Activated naive CD4-positive, alpha-beta T cell treated with anti-CD3 and anti-CD28 coated beads for 36 hours (primary cell): ENCODE measurements around the gene EEF2. TPM values are rescaled to one million over a fixed set of nuclear protein-coding genes. Genes with fewer than 3 reads are reported as not detected.

ENCODE experiments used
- CTCF ChIA-PET: fragments of 350-600 bp; sonication (Branson Sonifier 250); formaldehyde crosslinking; loops from one replicate; lab custom pipeline; 2021; ENCODE audit warnings: antibody characterized with exemption; lab: Charles Lee
- DNase-seq: peaks from one replicate; pipeline ENCODE4 v3.0.0-alpha.2; 2020
- H3K27ac Mint-ChIP-seq: one replicate; pipeline ENCODE4 v1.8.0; 2021; ENCODE audit warnings: mild to moderate bottlenecking, mixed read lengths
- H3K27me3 Mint-ChIP-seq: one replicate; pipeline ENCODE4 v1.8.0; 2021; ENCODE audit warnings: low read depth, mixed read lengths
- H3K36me3 Mint-ChIP-seq: one replicate; pipeline ENCODE4 v1.8.0; 2021; ENCODE audit warnings: low read depth, mixed read lengths
- H3K4me1 Mint-ChIP-seq: one replicate; pipeline ENCODE4 v1.8.0; 2021; ENCODE audit warnings: low read depth, mixed read lengths
- H3K4me3 Mint-ChIP-seq: one replicate; pipeline ENCODE4 v1.8.0; 2021; ENCODE audit warnings: mild to moderate bottlenecking, moderate library complexity, mixed read lengths
- H3K9me3 Mint-ChIP-seq: one replicate; pipeline ENCODE4 v1.8.0; 2021; ENCODE audit warnings: mixed read lengths
- intact Hi-C: fragments of 100-400 bp; cut with micrococcal nuclease; formaldehyde crosslinking; loops from one replicate; pipeline ENCODE4 v1.15.1; 2023
- total RNA-seq, 2 experiments: library from RNA; stranded (reverse); gene quantifications; one replicate each; pipeline ENCODE4 v1.2.3, GENCODE V29; 2021

Gene EEF2
- total RNA-seq, 2 experiments from 2014 or later = 3,747 to 3,914 TPM

GRCh38 chr19:4023600-4024398 is 38.5 kb upstream of the EEF2 start:
- no peak overlapping the region for H3K4me3 Mint-ChIP-seq
- peaks cover 6% of the 10 kb centered on the region for H3K36me3 Mint-ChIP-seq
- no peak for DNase-seq
- no peaks in the 10 kb centered on the region for H3K4me1 Mint-ChIP-seq
- H3K27me3 Mint-ChIP-seq = no peaks in the 10 kb centered on the region
- no peaks in the 10 kb centered on the region for H3K9me3 Mint-ChIP-seq
- CTCF ChIA-PET = no interaction called here
- intact Hi-C loops = no loop called here
- no peak overlapping the region for H3K27ac Mint-ChIP-seq

- H3K4me1 Mint-ChIP-seq = peaks cover 2% of the 10 kb centered on the region
- no peak overlapping the region for H3K27ac Mint-ChIP-seq
- no peak overlapping the region for H3K4me3 Mint-ChIP-seq
- H3K27me3 Mint-ChIP-seq = no peaks in the 10 kb centered on the region
- intact Hi-C loops = no loop called here
- peaks cover 7% of the 10 kb centered on the region for H3K36me3 Mint-ChIP-seq
- DNase-seq = no peak
- no peaks in the 10 kb centered on the region for H3K9me3 Mint-ChIP-seq
- CTCF ChIA-PET = interaction anchor here (0.7 kb wide), 1 partner anchor 1613 kb away, joined by 3 read pairs; no protein-coding TSS in a partner anchor
Observed at GRCh38 chr19:4019578-4019977, 34.3 kb upstream of the EEF2 start.

GRCh38 chr19:4018775-4019504 is 33.7 kb upstream of the EEF2 start:
- H3K27me3 Mint-ChIP-seq = no peaks in the 10 kb centered on the region
- H3K4me1 Mint-ChIP-seq = peaks cover 3% of the 10 kb centered on the region
- no peaks in the 10 kb centered on the region for H3K9me3 Mint-ChIP-seq
- intact Hi-C loops = no loop called here
- H3K27ac Mint-ChIP-seq = no peak overlapping the region
- DNase-seq = no peak
- H3K4me3 Mint-ChIP-seq = no peak overlapping the region
- CTCF ChIA-PET = no interaction called here
- H3K36me3 Mint-ChIP-seq = peaks cover 7% of the 10 kb centered on the region

GRCh38 chr19:4018140-4018613 is 32.9 kb upstream of the EEF2 start:
- H3K27me3 Mint-ChIP-seq = no peaks in the 10 kb centered on the region
- no peak overlapping the region for H3K27ac Mint-ChIP-seq
- H3K4me3 Mint-ChIP-seq = no peak overlapping the region
- intact Hi-C loops = no loop called here
- CTCF ChIA-PET = interaction anchor here (1.0 kb wide), 1 partner anchor 122 kb away, joined by 3 read pairs; no protein-coding TSS in a partner anchor
- DNase-seq = no peak
- H3K4me1 Mint-ChIP-seq = peaks cover 4% of the 10 kb centered on the region
- H3K9me3 Mint-ChIP-seq = no peaks in the 10 kb centered on the region
- H3K36me3 Mint-ChIP-seq = peaks cover 8% of the 10 kb centered on the region

GRCh38 chr19:4016903-4017638 is 31.8 kb upstream of the EEF2 start:
- no peak for DNase-seq
- H3K4me1 Mint-ChIP-seq = peaks cover 11% of the 10 kb centered on the region
- no peaks in the 10 kb centered on the region for H3K9me3 Mint-ChIP-seq
- CTCF ChIA-PET = interaction anchor here (1.0 kb wide), 1 partner anchor 123 kb away, joined by 3 read pairs; no protein-coding TSS in a partner anchor
- no peaks in the 10 kb centered on the region for H3K27me3 Mint-ChIP-seq
- no peak overlapping the region for H3K27ac Mint-ChIP-seq
- intact Hi-C loops = no loop called here
- no peak overlapping the region for H3K4me3 Mint-ChIP-seq
- peaks cover 7% of the 10 kb centered on the region for H3K36me3 Mint-ChIP-seq

- Mint-ChIP-seq H3K4me3 (no peak overlapping the region), H3K36me3 (peaks cover 3% of the 10 kb centered on the region), H3K27ac (no peak overlapping the region), H3K4me1 (peaks cover 11% of the 10 kb centered on the region), H3K27me3 (no peaks in the 10 kb centered on the region), H3K9me3 (no peaks in the 10 kb centered on the region)
- no peak for DNase-seq
- CTCF ChIA-PET = no interaction called here
- intact Hi-C loops = no loop called here
Observed at GRCh38 chr19:4016486-4016885, 31.2 kb upstream of the EEF2 start.

- Mint-ChIP-seq H3K27me3 (no peaks in the 10 kb centered on the region), H3K27ac (no peak overlapping the region), H3K4me3 (no peak overlapping the region), H3K4me1 (peaks cover 17% of the 10 kb centered on the region), H3K9me3 (no peaks in the 10 kb centered on the region), H3K36me3 (peaks cover 3% of the 10 kb centered on the region)
- intact Hi-C loops = no loop called here
- no peak for DNase-seq
- CTCF ChIA-PET = no interaction called here
Observed at GRCh38 chr19:4015705-4016402, 30.6 kb upstream of the EEF2 start.

GRCh38 chr19:4014541-4015491 is 29.6 kb upstream of the EEF2 start:
- Mint-ChIP-seq H3K4me1 (peaks cover 22% of the 10 kb centered on the region), H3K4me3 (no peak overlapping the region), H3K9me3 (no peaks in the 10 kb centered on the region), H3K36me3 (peaks cover 3% of the 10 kb centered on the region), H3K27ac (no peak overlapping the region), H3K27me3 (no peaks in the 10 kb centered on the region)
- CTCF ChIA-PET = no interaction called here
- intact Hi-C loops = no loop called here
- peak; percentile 37 for DNase-seq

- Mint-ChIP-seq H3K9me3 (no peaks in the 10 kb centered on the region), H3K36me3 (peaks cover 3% of the 10 kb centered on the region), H3K27me3 (no peaks in the 10 kb centered on the region), H3K4me1 (peaks cover 30% of the 10 kb centered on the region), H3K27ac (no peak overlapping the region), H3K4me3 (no peak overlapping the region)
- intact Hi-C loops = no loop called here
- CTCF ChIA-PET = no interaction called here
- no peak for DNase-seq
Observed at GRCh38 chr19:4013886-4014540, 28.8 kb upstream of the EEF2 start.

GRCh38 chr19:4012975-4013634 is 27.8 kb upstream of the EEF2 start:
- CTCF ChIA-PET = no interaction called here
- no peak overlapping the region for H3K4me3 Mint-ChIP-seq
- H3K36me3 Mint-ChIP-seq = peaks cover 3% of the 10 kb centered on the region
- intact Hi-C loops = no loop called here
- DNase-seq = no peak
- no peaks in the 10 kb centered on the region for H3K9me3 Mint-ChIP-seq
- no peaks in the 10 kb centered on the region for H3K27me3 Mint-ChIP-seq
- H3K4me1 Mint-ChIP-seq = peaks cover 36% of the 10 kb centered on the region
- H3K27ac Mint-ChIP-seq = no peak overlapping the region
